ENCODE data around the gene KCNN3. TPM values are rescaled to one million over a fixed set of nuclear protein-coding genes. Genes with fewer than 3 reads are reported as not detected.

Gene KCNN3
- total RNA-seq, 2 experiments from 2014 or later = 0.11 TPM; not detected in 1

- ChIA-PET POLR2A (no interaction called here), CTCF (interaction anchor here (0.8 to 2.1 kb wide), 5 partner anchors 10 to 321 kb away, joined by 3 to 10 read pairs (median 3); no protein-coding TSS in a partner anchor)
- ATAC-seq (no peak), DNase-seq (no peak)
- Mint-ChIP-seq H3K4me1 (ENCODE audit: low read depth) (no peaks in the 10 kb centered on the region), H3K4me3 (no peak overlapping the region), H3K36me3 (ENCODE audit: low read depth) (no peaks in the 10 kb centered on the region), H3K27ac (no peak overlapping the region), H3K9me3 (no peaks in the 10 kb centered on the region), H3K27me3 (no peaks in the 10 kb centered on the region)
- TF ChIP-seq CTCF (IDR thresholded peaks at IDR 0.05) = no peak
- intact Hi-C loops (cut with micrococcal nuclease) = no loop called here
Measured at GRCh38 chr1:154880671-154881070, 10.6 kb upstream of the KCNN3 start.

GRCh38 chr1:154879038-154879421, 8.9 kb upstream of the KCNN3 start:
- Mint-ChIP-seq H3K4me3 (no peak overlapping the region), H3K9me3 (no peaks in the 10 kb centered on the region), H3K4me1 (ENCODE audit: low read depth) (peaks cover 4% of the 10 kb centered on the region), H3K27me3 (peaks cover 1% of the 10 kb centered on the region), H3K27ac (no peak overlapping the region), H3K36me3 (ENCODE audit: low read depth) (no peaks in the 10 kb centered on the region)
- no peak for TF ChIP-seq CTCF (IDR thresholded peaks at IDR 0.05)
- intact Hi-C loops (cut with micrococcal nuclease) = loop anchor here (5.0 to 10.0 kb wide), 3 partner anchors 107 to 314 kb away; partner anchors contain the start of gene CHRNB2
- no peak for DNase-seq
- ChIA-PET CTCF (interaction anchor here (0.5 to 3.7 kb wide), 39 partner anchors 9 to 319 kb away, joined by 3 to 28 read pairs (median 5); partner anchors contain the start of genes CHRNB2, KCNN3 and PMVK), POLR2A (interaction anchor here (1.0 kb wide), 1 partner anchor 272 kb away, joined by 3 read pairs; no protein-coding TSS in a partner anchor)
- no peak for ATAC-seq

- CTCF ChIA-PET = interaction anchor here (0.5 to 3.7 kb wide), 40 partner anchors 9 to 319 kb away, joined by 3 to 28 read pairs (median 4); partner anchors contain the start of genes CHRNB2, KCNN3 and PMVK
- H3K27me3 Mint-ChIP-seq = peaks cover 1% of the 10 kb centered on the region
- POLR2A ChIA-PET = interaction anchor here (1.0 kb wide), 1 partner anchor 271 kb away, joined by 3 read pairs; no protein-coding TSS in a partner anchor
- peak; percentile 84 for DNase-seq
- H3K27ac Mint-ChIP-seq = no peak overlapping the region
- no peak overlapping the region for H3K4me3 Mint-ChIP-seq
- peak; percentile 84 for TF ChIP-seq CTCF (IDR thresholded peaks at IDR 0.05)
- H3K9me3 Mint-ChIP-seq = no peaks in the 10 kb centered on the region
- peaks cover 4% of the 10 kb centered on the region for H3K4me1 Mint-ChIP-seq (ENCODE audit: low read depth)
- peak; percentile 99 for ATAC-seq
- intact Hi-C loops (cut with micrococcal nuclease) = loop anchor here (5.0 to 10.0 kb wide), 3 partner anchors 106 to 314 kb away; partner anchors contain the start of gene CHRNB2
- no peaks in the 10 kb centered on the region for H3K36me3 Mint-ChIP-seq (ENCODE audit: low read depth)
Measured at GRCh38 chr1:154878371-154879037, 8.4 kb upstream of the KCNN3 start.

- TF ChIP-seq CTCF (IDR thresholded peaks at IDR 0.05) = no peak
- ATAC-seq (no peak), DNase-seq (no peak)
- Mint-ChIP-seq H3K4me3 (no peak overlapping the region), H3K4me1 (ENCODE audit: low read depth) (peaks cover 4% of the 10 kb centered on the region), H3K9me3 (no peaks in the 10 kb centered on the region), H3K36me3 (ENCODE audit: low read depth) (no peaks in the 10 kb centered on the region), H3K27me3 (peaks cover 1% of the 10 kb centered on the region), H3K27ac (no peak overlapping the region)
- ChIA-PET CTCF (interaction anchor here (1.1 to 3.7 kb wide), 8 partner anchors 8 to 318 kb away, joined by 3 to 18 read pairs (median 8); partner anchors contain the start of gene KCNN3), POLR2A (interaction anchor here (0.7 kb wide), 1 partner anchor 76 kb away, joined by 4 read pairs; no protein-coding TSS in a partner anchor)
- intact Hi-C loops (cut with micrococcal nuclease) = loop anchor here (5.0 to 10.0 kb wide), 3 partner anchors 105 to 313 kb away; partner anchors contain the start of gene CHRNB2
Measured at GRCh38 chr1:154877370-154877974, 7.4 kb upstream of the KCNN3 start.

All from activated CD8-positive, alpha-beta T cell treated with anti-CD3 and anti-CD28 coated beads for 36 hours (primary cell).